Lower leg skin (tissue), 3 donors: ENCODE data around the gene IKBKG.
"Not testable (repeated sequence)": the region's sequence is repeated elsewhere in the genome, so short reads cannot be mapped to it uniquely, and the experiment has no call there.

ENCODE experiments used
- CTCF ChIP-seq, 3 donors: fragments of 450-650 bp; IDR thresholded peaks; one replicate each; pipeline ENCODE4 v1.5.1; 2016; ENCODE audit warnings: antibody characterized with exemption in 3 of 3, mild to moderate bottlenecking in 3 of 3, moderate library complexity in 2 of 3
- POLR2A ChIP-seq, 2 donors: fragments of 450-650 bp; IDR thresholded peaks; one replicate each; pipeline ENCODE4 v1.6.1; 2016 to 2017; ENCODE audit warnings: antibody characterized with exemption in 2 of 2, mild to moderate bottlenecking in 1 of 2, moderate library complexity in 1 of 2

- TF ChIP-seq CTCF, POLR2A (IDR thresholded peaks at IDR 0.05): not testable (repeated sequence)
These were observed 25.6 kb downstream of the IKBKG start for GRCh38 chrX:154573061-154573460.
